NT2/D1 (cell line): ENCODE data around the gene C1orf159.

Experiments
- SUZ12 ChIP-seq: IDR thresholded peaks from 2 replicates; pipeline ENCODE4 v1.6.1; 2011; ENCODE audit not compliant: insufficient read length, insufficient read depth; ENCODE audit errors: extremely low read depth
- YY1 ChIP-seq: IDR thresholded peaks from 2 replicates; pipeline ENCODE4 v1.6.1; 2011; ENCODE audit not compliant: insufficient read length, insufficient read depth
- ZNF274 ChIP-seq: IDR thresholded peaks from 2 replicates; pipeline ENCODE4 v1.6.1; 2011; ENCODE audit warnings: mild to moderate bottlenecking, low read depth, low read length

GRCh38 chr1:1146026-1146425 lies 30.1 kb upstream of the C1orf159 start:
- TF ChIP-seq ZNF274 = no peak
- no peak for TF ChIP-seq YY1
- TF ChIP-seq SUZ12 = no peak
